Mesothelial cell of epicardium (in vitro differentiated cells): ENCODE data around the gene DNAJC5G. TPM values are rescaled to one million over a fixed set of nuclear protein-coding genes. Genes with fewer than 3 reads are reported as not detected.
"Not testable (repeated sequence)": the region's sequence is repeated elsewhere in the genome, so short reads cannot be mapped to it uniquely, and the experiment has no call there.

Experiments used
- DNase-seq, 2 experiments: peaks; one replicate each; pipeline ENCODE4 v3.0.0; 2021; ENCODE audit warnings: low spot score in 2 of 2; ENCODE audit not compliant: unreplicated experiment in 2 of 2
- H3K27ac Mint-ChIP-seq: 2 replicates; pipeline ENCODE4 v1.8.0; 2021; ENCODE audit warnings: mixed read lengths
- H3K27me3 Mint-ChIP-seq: 2 replicates; pipeline ENCODE4 v1.8.0; 2021; ENCODE audit warnings: low read depth, mixed read lengths
- H3K36me3 Mint-ChIP-seq: 2 replicates; pipeline ENCODE4 v1.8.0; 2021; ENCODE audit warnings: mixed read lengths
- H3K4me1 Mint-ChIP-seq: 2 replicates; pipeline ENCODE4 v1.8.0; 2021; ENCODE audit warnings: mixed read lengths
- H3K4me3 Mint-ChIP-seq: 2 replicates; pipeline ENCODE4 v1.8.0; 2021; ENCODE audit warnings: mild to moderate bottlenecking, moderate library complexity, mixed read lengths
- H3K9me3 Mint-ChIP-seq: 2 replicates; pipeline ENCODE4 v1.8.0; 2021; ENCODE audit warnings: mixed read lengths
- CTCF ChIP-seq: fragments of 200-600 bp; sonication (generic); IDR thresholded peaks from one replicate; pipeline ENCODE4 v1.5.0; 2021; ENCODE audit warnings: antibody characterized with exemption; ENCODE audit not compliant: unreplicated experiment
- total RNA-seq: library from RNA; stranded (reverse); gene quantifications from 3 replicates; pipeline ENCODE4 v1.2.1, GENCODE V29; 2021

The DNAJC5G gene
- total RNA-seq, 1 donor from 2014 or later: 0.18 TPM

- Mint-ChIP-seq H3K4me1 (peaks cover 22% of the 10 kb centered on the region), H3K27me3 (peaks cover 26% of the 10 kb centered on the region)
These were observed 9.7 kb upstream of the DNAJC5G start for GRCh38 chr2:27265536-27265870.

GRCh38 chr2:27268296-27268695, 6.9 kb upstream of the DNAJC5G start:
- Mint-ChIP-seq H3K27me3 (peaks cover 25% of the 10 kb centered on the region), H3K4me1 (peaks cover 15% of the 10 kb centered on the region)
- not testable (repeated sequence) for DNase-seq, H3K27ac Mint-ChIP-seq, H3K9me3 Mint-ChIP-seq, H3K4me3 Mint-ChIP-seq, H3K36me3 Mint-ChIP-seq

More at GRCh38 chr2:27265536-27265870, 9.7 kb upstream of the DNAJC5G start:
- peak overlapping the region; percentile 8 for H3K4me3 Mint-ChIP-seq
- TF ChIP-seq CTCF: no peak
- no peak for DNase-seq
- no peaks in the 10 kb centered on the region for H3K36me3 Mint-ChIP-seq
- no peak overlapping the region for H3K27ac Mint-ChIP-seq
- no peaks in the 10 kb centered on the region for H3K9me3 Mint-ChIP-seq

- TF ChIP-seq CTCF: no peak
- Mint-ChIP-seq H3K36me3 (no peaks in the 10 kb centered on the region), H3K4me1 (peaks cover 1% of the 10 kb centered on the region), H3K27me3 (peaks cover 33% of the 10 kb centered on the region), H3K9me3 (no peaks in the 10 kb centered on the region), H3K4me3 (no peak overlapping the region), H3K27ac (no peak overlapping the region)
- no peak for DNase-seq
These were observed 5.1 kb upstream of the DNAJC5G start for GRCh38 chr2:27270131-27270530.

GRCh38 chr2:27270670-27271069, 4.6 kb upstream of the DNAJC5G start:
- Mint-ChIP-seq H3K36me3 (no peaks in the 10 kb centered on the region), H3K27ac (no peak overlapping the region), H3K27me3 (peaks cover 33% of the 10 kb centered on the region), H3K4me1 (no peaks in the 10 kb centered on the region), H3K9me3 (no peaks in the 10 kb centered on the region), H3K4me3 (no peak overlapping the region)
- DNase-seq: no peak
- no peak for TF ChIP-seq CTCF

- TF ChIP-seq CTCF: no peak
- peaks cover 40% of the 10 kb centered on the region for H3K27me3 Mint-ChIP-seq
- no peak overlapping the region for H3K27ac Mint-ChIP-seq
- no peak overlapping the region for H3K4me3 Mint-ChIP-seq
- H3K9me3 Mint-ChIP-seq: no peaks in the 10 kb centered on the region
- DNase-seq: no peak
- no peaks in the 10 kb centered on the region for H3K4me1 Mint-ChIP-seq
- no peaks in the 10 kb centered on the region for H3K36me3 Mint-ChIP-seq
These were observed 3.4 kb upstream of the DNAJC5G start for GRCh38 chr2:27271631-27272340.

GRCh38 chr2:27272537-27273522, 2.4 kb upstream of the DNAJC5G start:
- H3K9me3 Mint-ChIP-seq, H3K4me3 Mint-ChIP-seq, H3K36me3 Mint-ChIP-seq, H3K4me1 Mint-ChIP-seq, DNase-seq, H3K27ac Mint-ChIP-seq: not testable (repeated sequence)
- H3K27me3 Mint-ChIP-seq: peaks cover 48% of the 10 kb centered on the region
